Stimulated activated CD4-positive, alpha-beta T cell treated with anti-CD3 and anti-CD28 coated beads, TNF-alpha, amount 100 ng/mL, for 24 hours (primary cell): ENCODE data around the gene LRRC58.
"Not testable (repeated sequence)": the region's sequence is repeated elsewhere in the genome, so short reads cannot be mapped to it uniquely, and the experiment has no call there.

Source experiments
- DNase-seq, 3 experiments: peaks; one replicate each; pipeline ENCODE4 v3.0.0-alpha.2; 2020; ENCODE audit warnings: low read depth in 3 of 3

The LRRC58 gene

DNA sequence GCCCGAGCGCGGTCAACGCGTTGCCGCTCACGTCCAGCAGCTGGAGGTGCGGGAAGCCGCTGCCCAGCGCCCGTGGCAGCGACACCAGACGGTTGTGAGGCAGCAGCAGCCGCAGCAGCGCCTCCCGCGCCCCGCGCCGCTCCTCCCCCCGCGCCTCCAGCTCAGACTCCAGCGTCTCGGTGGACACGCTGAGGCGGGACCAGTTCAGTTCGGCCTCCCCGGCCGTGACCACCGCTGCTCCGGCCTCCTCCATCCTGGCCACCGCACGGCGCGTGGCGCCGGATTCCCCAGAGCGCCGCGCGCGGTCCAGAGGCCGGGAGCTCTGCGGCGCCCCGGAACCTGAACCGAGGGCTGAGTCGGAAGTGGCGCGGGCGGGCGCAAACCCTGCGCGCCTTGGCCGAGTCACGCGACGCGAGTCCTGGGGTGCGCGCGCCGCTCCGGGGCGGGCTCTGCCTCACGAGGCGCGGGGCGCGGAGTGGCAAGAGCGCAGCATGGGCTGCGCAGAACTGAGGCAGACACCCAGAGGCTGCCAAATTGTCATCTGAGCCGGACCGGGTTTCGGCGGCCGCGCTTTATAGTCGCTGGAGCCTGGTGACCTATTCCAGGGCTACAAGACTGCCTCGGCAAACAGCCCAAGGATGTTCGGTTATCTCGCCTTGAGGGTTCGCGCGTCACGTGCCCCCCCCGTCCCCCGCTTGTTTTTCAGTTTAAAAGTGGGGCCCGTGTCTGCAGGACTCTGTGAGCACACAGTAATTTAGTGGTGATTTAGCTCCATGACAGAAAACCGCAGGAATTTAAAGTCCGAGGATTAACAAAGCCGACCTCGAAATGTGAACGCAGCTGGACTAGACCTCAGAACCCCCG is at the start of gene LRRC58:
LRRC58 (minus strand) TSS at position 364 of the 864 bp plus-strand sequence; CDS start at position 253, 111 bp downstream.
- peak; percentile 78 to 85 (median 80) for DNase-seq

DNA sequence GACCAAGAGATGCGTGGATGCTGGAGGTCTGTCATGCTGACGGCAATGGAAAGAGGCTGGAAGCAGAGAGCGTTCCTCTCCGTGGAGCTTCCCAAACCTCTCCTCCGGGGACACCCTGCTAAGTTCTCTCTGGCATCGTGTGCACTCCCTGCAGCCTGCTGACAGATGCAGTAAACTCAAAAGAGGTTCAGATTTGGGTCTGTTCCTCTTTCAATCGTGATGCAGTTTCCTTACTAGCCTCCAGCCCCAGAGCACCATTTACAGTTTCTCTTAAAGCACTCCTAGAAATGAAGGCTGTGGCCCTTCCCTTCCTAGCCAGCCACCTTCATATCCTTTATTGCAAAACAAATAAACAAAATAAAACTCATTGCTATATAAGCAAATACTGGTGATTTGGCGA is 47.3 kb upstream of the LRRC58 start:
- DNase-seq = no peak

DNA sequence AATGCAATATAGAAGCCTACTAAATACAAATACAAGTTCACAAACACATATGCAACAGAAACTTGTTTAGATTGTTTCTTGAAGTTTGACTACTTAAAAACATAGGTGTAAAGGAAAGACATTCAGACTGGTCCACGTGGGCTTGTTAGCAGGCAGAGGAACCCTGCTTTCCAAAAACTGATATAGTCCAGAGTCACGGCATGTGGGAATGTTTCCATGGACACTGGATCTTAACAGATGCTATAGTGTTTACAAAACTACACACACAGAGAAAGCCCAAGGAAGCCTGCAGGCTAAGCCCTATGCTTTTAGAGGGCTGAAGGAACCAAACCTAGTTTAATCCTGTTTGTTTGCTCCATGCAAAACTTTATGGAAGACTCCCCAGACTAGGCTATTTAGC is 45.2 kb upstream of the LRRC58 start:
- DNase-seq = no peak

DNA sequence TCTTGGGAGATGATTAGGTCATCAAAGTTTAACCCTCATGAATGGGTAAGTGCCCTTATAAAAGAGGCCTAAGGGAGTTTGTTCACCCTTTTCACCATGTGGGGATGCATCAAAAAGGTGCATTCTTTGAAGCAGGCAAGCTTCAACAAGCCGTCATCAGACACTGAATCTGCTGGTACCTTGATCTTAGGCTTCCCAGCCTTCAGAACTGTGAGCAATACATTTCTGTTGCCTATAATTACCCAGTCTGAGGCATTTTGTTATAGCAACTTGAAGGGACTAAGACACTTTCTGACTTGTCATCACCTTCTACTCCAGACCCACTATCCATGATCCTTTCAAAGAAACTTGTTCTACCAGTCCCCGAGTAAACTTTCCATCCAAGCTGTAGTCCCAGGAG is 44.6 kb upstream of the LRRC58 start:
- DNase-seq = no peak

DNA sequence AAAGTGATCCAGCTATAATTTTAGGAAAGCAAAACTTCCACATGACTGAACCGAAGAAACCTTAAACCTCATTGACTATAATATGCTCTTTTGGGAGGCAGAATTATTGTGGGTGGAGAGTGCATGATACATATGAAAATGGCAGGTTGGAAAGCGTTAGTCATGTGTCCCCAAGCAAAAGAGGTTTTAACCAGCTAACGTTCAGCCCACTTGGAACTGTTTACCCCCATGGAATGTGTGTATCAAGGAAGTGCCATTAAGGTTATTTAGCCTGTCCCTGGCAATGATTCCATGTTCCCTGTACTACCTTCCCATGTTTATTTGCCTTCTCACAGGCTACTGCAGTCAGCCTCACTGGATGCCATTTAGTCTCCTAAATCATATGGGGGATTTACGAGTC is 44.1 kb upstream of the LRRC58 start:
- no peak for DNase-seq

DNA sequence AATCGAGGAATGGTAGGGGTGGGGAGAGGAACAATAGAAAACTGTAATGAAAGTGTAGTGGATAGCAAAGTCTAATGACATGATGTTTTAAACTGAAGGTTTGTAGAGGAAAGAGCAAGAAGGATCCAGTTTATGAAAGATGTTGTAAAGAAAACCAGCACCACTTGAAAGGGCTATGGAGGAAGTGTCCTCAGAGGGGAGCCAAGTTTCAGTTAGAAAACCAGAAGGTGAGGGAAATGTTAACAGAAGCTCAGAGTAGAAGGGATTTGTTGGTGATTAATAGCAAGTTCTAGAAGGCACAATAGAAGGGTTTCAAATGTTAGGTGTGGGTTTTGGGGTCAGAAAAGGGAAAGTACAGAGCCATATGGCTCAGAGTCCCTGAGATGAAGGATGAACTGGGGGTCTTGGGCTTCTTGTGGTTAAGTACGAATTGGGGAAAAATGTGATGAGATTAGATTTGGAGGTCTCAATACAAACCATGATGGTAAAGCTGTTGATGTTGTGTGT is 33.8 kb upstream of the LRRC58 start:
- DNase-seq = no peak

DNA sequence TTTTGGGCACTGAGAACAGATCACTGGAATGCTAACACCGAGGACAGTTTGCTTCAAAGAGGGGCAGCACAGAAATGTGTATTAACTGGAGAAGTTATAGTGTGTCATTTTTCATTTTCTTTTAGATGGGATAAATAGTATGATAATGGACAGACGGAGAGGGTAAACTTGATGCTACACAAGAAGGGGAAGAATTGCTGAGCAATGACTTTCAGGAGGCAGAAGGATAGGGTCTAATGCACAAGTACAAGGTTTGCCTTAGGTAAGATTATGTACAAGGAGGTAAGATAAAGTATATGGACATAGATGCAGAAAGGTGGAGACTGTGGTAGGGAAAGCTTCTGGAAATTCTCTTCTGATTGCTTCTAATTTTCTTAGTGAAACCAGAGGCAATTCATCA is 32.3 kb upstream of the LRRC58 start:
- DNase-seq = no peak

DNA sequence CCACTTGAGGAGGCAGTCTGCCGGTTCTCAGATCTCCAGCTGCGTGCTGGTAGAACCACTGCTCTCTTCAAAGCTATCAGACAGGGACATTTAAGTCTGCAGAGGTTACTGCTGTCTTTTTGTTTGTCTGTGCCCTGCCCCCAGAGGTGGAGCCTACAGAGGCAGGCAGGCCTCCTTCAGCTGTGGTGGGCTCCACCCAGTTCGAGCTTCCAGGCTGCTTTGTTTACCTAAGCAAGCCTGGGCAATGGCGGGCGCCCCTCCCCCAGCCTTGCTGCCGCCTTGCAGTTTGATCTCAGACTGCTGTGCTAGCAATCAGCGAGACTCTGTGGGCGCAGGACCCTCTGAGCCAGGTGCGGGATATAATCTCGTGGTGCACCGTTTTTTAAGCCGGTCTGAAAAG is 28.8 kb upstream of the LRRC58 start:
- DNase-seq = not testable (repeated sequence)

DNA sequence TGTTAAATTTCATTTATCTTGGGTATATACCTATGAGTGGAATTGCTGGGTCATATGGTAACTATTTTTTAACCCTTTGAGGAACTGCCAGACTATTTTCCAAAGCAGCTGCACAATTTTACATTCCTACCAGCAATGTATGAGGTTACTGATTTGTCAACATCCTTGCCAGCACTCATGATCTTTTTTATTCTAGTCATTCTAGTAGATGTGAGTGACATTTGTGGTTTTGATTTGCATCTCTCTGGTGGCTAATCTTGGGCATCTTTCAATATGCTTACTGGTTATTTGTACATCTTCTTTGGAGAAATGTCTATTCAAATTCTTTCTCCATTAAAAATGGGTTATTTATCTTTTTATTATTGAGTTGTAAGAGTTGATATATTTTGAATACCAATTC is 21.3 kb upstream of the LRRC58 start:
- no peak for DNase-seq

DNA sequence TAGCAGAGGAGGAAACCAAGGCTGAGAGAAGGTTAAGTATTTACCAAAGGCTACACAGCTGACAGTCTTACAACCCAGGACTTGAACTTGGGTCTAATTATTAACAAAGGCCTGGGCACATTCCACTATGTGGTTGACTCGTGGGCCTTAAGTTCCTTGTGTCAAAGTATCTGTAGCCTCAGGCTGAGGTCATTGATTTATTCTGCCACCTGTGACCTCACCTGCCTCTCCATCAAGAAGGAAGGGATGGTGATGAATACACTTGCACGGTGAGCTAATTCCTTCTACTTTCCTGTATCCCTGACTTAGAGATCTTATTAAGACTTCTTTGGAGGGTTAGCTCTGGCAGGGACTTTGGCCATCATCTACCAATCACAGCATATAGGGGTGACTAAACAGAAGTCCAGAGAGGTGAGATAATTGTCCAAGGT is 19.9 kb upstream of the LRRC58 start:
- no peak for DNase-seq

DNA sequence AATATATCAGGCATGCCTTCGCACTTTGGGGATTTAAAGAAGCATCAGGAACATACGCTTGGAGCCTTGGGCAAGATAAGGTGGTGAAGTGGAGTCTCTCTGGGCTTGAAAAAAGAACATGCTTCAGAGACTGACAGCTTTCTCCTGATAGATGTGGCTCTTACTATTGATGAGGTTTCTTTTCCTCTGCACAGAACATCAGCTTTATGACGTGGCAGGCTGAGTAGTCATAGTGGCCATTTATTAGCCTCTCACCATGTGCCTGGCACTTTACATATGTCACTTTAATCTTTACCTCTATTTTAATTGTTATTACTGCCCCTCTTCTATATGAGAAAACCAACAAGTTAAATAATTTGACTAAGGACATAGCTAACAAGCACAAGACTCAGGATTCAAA is 19.0 kb upstream of the LRRC58 start:
- no peak for DNase-seq

DNA sequence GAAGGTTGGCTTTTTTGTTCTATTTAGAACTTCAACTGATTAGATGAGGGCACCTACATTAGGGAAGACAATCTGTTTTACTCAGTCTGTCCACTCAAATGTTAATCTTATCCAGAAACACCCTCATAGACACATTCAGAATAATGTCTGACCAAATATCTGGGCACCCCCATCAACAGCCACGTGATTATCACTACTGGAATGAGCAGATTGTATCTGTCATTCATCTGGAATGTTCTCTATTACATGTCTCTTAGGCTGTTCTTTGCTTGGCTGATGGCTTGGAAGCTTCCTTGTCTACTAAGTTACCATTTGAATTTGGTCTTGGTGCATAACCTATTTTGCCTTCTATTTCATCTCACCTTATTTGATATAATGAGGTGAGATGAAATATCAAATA is 15.7 kb upstream of the LRRC58 start:
- DNase-seq = no peak

DNA sequence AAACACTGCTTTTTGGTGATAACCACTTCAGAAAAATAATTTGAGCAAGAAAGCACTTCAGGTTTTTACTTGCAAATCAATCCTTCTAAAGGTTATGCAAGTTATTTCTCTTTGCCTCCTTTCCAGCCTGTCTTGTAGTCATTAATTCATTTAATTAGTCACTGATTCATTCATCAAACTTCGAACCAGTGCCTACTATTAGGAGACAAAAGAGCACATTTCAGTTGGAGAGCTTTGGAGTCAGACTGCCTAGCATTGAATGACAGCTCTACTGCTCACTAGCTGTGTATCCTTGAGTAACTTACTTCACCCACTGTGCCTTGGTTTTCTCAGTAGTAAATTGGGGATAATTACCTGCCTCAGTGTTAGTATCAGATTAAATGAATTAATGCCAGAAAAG is 14.9 kb upstream of the LRRC58 start:
- DNase-seq = no peak

DNA sequence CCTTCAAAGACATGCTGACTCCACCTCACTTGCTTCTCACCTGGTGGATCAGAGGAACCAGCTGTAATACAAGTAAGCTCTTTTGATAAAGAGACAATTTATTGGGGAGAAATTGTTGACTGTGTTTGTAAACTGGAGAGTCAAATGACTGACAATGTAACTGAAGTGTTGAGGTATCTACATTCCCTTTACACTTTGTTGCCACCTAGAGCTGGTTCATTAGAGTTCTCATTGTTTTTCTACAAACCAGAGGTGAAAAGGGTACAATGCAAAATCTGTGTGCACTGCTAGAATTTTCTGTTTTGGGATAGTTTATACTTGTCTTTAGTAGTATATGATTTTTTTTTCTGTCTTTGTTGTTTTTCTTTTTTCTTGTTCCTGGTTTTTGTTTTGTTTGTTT is 8.7 kb upstream of the LRRC58 start:
- DNase-seq = no peak

DNA sequence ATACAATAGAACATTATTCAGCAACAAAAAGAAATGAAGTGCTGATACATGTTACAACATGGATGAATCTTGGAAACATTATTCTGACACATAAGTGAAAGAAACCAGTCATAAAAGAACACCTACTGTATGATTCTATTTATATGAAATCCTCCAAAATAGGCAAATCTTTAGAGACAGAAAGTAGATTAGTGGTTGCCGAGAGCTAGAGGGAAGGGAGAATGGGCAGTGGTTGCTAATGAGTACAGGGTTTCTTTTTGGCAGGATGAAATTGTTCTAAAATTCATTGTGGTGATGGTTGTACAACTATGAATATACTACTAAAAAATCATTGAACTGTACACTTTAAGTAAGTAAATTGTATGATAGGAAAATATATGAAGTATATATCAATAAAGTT is 6.3 kb upstream of the LRRC58 start:
- DNase-seq = no peak

DNA sequence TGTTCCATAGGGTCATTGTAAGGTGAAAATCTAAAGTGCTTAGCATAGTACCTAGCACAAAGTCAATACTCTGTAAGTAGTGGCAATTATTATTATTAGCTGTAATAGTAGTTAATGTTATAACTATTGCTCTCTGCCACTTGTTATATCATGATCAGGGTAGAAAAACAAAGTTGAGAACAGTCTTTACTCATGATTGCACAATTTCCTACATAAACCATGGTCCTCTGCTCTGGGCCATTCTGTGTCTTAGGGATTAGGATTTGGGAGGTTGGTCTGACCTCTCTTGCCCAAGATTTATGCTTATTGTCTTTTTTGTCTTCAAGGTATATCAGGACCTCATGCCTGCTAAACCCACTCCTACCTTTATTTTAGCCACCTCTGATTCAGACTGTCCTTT is 4.3 kb upstream of the LRRC58 start:
- no peak for DNase-seq

DNA sequence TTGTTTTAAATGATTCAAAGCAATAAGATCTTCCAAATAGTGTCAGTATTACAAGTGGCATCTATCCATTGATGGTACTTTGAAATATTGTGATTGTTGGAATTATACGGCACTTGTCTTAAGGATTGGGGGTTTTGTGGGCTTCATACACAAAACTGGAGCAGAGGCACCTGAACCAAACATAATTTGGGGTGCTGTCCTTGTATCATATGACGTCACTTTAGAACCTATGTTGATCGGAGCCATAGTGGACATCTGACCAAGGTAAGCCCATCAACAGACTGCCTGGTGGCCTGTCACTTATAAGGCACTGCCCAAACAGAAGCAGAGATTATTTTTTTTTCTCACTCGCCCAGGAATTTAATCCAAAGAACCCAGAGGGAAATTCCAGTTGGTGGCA is 2.9 kb upstream of the LRRC58 start:
- DNase-seq = no peak

DNA sequence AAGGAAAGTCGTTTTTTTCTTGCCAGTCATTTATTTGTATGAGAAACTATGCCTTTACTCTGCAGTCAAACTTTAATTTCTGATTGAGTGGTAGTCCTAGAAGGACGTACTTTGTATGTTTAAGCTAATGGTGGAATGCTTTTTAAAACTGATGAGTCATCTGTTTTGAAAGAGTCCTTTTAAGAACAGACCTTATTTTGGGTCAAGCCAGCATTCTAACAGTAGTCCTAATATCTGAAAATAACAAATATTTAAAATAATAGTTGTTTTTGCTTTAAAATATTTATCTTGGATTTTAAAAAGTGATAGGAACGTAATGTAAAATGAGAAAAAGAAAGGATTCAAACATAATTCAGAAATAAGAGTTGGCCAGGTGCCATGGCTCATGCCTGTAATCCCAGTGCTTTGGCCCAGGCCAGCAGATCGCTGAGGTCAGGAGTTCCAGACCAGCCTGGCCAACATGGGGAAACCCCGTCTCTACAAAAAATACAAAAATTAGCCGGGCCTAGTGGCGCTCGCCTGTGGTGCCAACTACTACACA is 1.3 kb upstream of the LRRC58 start:
- no peak for DNase-seq

DNA sequence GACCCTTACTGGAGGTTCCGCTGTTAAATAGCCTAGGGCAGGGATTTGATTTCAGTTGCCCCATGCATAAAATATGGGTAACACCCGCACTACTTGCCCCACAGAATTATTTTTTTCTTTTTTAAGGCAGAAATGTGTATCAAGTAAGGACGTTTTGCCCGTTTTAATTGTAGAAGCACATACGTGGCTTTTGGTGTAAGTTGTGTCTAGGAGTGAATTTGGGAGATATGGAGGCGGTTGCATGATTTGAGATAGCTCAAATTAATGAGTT is 636 bp upstream of the LRRC58 start:
- no peak for DNase-seq

DNA sequence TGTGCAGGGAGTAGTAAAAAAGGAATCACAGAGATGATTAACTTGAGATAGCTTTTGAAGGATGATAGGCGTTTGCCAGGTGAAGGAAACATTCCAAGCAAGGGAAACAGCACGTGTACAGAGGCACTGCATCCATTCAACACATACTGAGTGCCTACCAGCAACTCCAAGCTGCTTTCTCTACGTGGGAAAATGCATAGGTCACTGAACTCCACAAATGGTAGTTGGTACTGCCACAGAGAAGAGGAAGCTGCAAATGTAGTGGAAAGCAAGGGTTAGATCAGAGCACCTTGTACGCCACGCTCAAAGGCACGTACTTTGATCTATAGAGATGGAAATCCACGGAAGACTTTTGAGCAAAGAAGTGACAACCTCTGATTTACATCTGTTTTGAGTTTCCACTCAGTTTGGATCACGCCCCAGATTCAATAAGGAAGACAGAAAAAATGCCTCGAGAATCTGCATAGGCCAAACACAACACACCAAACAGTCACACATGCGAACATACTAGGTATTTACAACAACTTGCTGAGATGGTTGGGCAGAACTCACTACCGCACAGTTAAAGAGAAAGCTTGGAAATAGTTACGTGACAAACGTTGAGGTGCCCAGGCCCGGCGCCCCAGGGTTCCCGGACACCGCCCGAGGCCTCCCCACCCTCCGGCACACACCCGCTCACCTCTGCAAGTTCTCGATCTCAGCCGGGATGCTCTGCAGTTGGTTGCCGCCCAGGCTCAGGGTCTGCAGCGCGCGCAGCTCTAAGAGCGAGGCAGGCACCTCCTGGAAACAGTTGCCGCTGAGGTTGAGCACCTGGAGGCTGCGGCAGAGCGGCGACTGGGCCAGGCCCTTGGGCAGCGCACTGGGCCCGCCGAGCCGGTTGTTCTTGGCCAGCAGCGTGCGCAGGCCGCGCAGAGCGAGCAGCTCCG is 826 bp downstream of the LRRC58 start:
- DNase-seq = peak in 2 of 3 experiments; percentile 23 to 44

DNA sequence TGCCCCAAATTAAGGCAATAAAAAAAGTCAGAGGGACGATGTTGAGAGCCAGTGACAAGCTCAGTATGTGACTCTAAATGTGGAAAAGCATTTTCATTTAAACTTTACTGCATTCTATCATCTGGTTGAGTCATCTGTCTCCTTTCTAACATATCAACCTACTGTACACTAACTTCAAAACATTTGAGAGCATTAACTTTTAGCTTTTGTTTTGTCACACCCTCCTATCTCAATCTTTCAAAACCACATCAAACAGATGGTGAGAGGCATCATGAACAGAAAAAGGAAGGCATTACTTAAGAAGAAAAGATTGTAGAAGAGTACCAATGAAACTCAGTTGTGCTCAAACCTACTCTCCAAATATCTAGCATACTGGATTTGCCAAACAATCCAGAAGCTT is 4.8 kb downstream of the LRRC58 start:
- no peak for DNase-seq

DNA sequence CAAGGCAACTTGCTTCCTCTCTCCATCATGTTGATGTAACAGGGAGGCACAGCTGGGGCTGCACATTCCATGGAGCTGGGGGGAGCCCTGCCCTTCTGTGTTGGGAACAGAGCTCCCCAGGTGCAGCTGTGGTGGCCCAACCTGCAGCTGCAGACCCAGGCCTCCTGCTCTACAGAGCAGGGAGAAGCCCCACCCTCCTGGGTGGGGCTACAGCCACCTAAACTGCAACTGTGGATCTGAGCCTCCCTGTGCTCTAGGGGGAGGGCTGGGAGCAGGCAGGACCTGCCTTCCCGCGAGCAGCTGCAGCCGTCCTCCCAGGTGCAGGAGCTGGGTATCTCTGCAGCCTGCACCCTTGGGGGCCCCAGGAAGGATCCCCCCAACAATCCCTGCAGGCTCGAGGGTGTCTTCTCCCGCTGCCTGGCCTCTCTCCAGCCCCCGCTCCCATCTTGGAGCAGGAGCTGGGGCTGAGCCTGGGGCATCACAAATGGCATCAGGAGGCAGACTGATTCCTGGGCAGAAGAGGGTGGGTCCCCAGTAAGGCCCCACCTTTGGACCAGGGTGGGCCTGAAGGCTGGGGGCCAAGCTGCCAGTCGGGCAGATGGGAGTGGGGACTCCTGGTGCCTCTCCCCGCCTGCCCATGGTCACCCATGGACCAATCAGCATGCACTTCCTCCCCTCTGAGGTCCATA is 7.4 kb downstream of the LRRC58 start:
- DNase-seq = no peak
